Naive thymus-derived CD8-positive, alpha-beta T cell (primary cell): Measurements from ENCODE around the gene OSR1. TPM values are rescaled to one million over a fixed set of nuclear protein-coding genes. Genes with fewer than 3 reads are reported as not detected.

Experiments used
- microRNA-seq: library from miRNA; unstranded; fragments of <30 nt; microRNA quantifications from one replicate; pipeline ENCODE4 v1.2.0, GENCODE V29; 2022; ENCODE audit warnings: borderline microRNAs expressed
- polyA plus RNA-seq, 3 donors: library from polyadenylated mRNA; unstranded; fragments of 300-500 nt; fragmentation: Illumina TruSeq; gene quantifications; one replicate each; pipeline ENCODE4 v1.2.3, GENCODE V29; 2021
- total RNA-seq, 8 experiments: library from RNA in 2 of 8; stranded (reverse) in 2 of 8; gene quantifications; one replicate each; pipeline ENCODE4 v1.2.3 and lab custom pipeline; 2021 to 2026

OSR1 gene
- total and polyA plus RNA-seq, 5 experiments from 2014 or later, result not detected

Small RNA genes lying within 50 kb of the gene (microRNA-seq; reads per million reads assigned to microRNA genes)
- gene MIR4757, result 1.0 reads per million
